Measurements from ENCODE around the gene KRT14. TPM values are rescaled to one million over a fixed set of nuclear protein-coding genes. Genes with fewer than 3 reads are reported as not detected.

The KRT14 gene
- total RNA-seq, 1 experiment from 2014 or later: not detected

- ChIA-PET POLR2A (no interaction called here), CTCF (interaction anchor here (1.7 kb wide), 1 partner anchor 92 kb away, joined by 4 read pairs; no protein-coding TSS in a partner anchor)
- BruUV-seq (replicated peaks): no TSS peak
- Histone ChIP-seq H3K4me3 (ENCODE audit: low read depth, low read length) (no peak overlapping the region), H3K4me1 (peaks cover 8% of the 10 kb centered on the region; the same call in 1 of the 2 replicates), H3K9me3 (no peaks in the 10 kb centered on the region), H3K27me3 (replicated peaks; ENCODE audit: control insufficient read depth, insufficient read depth, low read length) (no peaks in the 10 kb centered on the region), H3K36me3 (ENCODE audit: control insufficient read depth, insufficient read depth, low read length) (no peaks in the 10 kb centered on the region)
- TF ChIP-seq CTCF (IDR thresholded peaks at IDR 0.05; ENCODE audit: insufficient read depth in 1 of 2, low read depth in 1 of 2, low read length in 1 of 2, severe bottlenecking in 1 of 2, unreplicated experiment in 1 of 2): no peak
- peaks cover 18% of the 10 kb centered on the region for H3K4me1 Mint-ChIP-seq (ENCODE audit: low read depth, unreplicated experiment)
- H3K9me3 Mint-ChIP-seq (ENCODE audit: unreplicated experiment): no peaks in the 10 kb centered on the region
- peaks cover 3% of the 10 kb centered on the region for H3K27me3 Mint-ChIP-seq (ENCODE audit: insufficient read depth, unreplicated experiment)
- no peak overlapping the region for H3K4me3 Mint-ChIP-seq (ENCODE audit: unreplicated experiment)
- DNase-seq: no peak
- no peak overlapping the region for H3K27ac Mint-ChIP-seq (ENCODE audit: unreplicated experiment)
- no peaks in the 10 kb centered on the region for H3K36me3 Mint-ChIP-seq (ENCODE audit: insufficient read depth, unreplicated experiment)
- intact Hi-C loops (cut with micrococcal nuclease; ENCODE audit: unreplicated experiment): no loop called here
These were observed 29.8 kb downstream of the KRT14 start for GRCh38 chr17:41556931-41557330.

DNA sequence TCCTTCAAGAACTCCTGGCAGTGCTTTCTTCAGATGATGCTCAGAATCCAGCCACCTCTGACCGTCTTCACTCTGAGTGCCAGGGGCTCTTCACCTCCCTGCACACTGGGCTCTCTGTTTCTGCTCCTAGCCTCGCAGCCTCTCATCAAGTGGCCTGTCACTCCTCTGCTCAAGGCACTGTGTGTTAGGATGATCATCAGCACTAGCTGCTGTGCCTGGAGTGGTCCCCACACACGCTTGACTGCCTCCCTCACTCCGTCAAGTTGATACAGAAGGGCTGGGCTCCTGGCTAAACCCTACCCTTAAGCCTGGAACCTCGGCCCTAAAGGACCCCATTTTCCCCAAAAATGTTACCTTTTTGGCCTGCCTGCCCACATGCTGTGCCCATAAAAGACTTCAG is 30.4 kb downstream of the KRT14 start:
- no peak overlapping the region for H3K4me3 ChIP-seq (ENCODE audit: low read depth, low read length)
- intact Hi-C loops (cut with micrococcal nuclease; ENCODE audit: unreplicated experiment): no loop called here
- no peaks in the 10 kb centered on the region for H3K36me3 ChIP-seq (ENCODE audit: control insufficient read depth, insufficient read depth, low read length)
- Mint-ChIP-seq H3K4me1 (ENCODE audit: low read depth, unreplicated experiment) (peaks cover 18% of the 10 kb centered on the region), H3K36me3 (ENCODE audit: insufficient read depth, unreplicated experiment) (no peaks in the 10 kb centered on the region), H3K27ac (ENCODE audit: unreplicated experiment) (no peak overlapping the region), H3K4me3 (ENCODE audit: unreplicated experiment) (no peak overlapping the region), H3K9me3 (ENCODE audit: unreplicated experiment) (no peaks in the 10 kb centered on the region), H3K27me3 (ENCODE audit: insufficient read depth, unreplicated experiment) (peaks cover 3% of the 10 kb centered on the region)
- ChIA-PET CTCF (no interaction called here), POLR2A (no interaction called here)
- BruUV-seq (replicated peaks): no TSS peak
- no peak for DNase-seq
- no peak for TF ChIP-seq CTCF (IDR thresholded peaks at IDR 0.05; ENCODE audit: insufficient read depth in 1 of 2, low read depth in 1 of 2, low read length in 1 of 2, severe bottlenecking in 1 of 2, unreplicated experiment in 1 of 2)
- peaks cover 8% of the 10 kb centered on the region; the same call in 1 of the 2 replicates for H3K4me1 ChIP-seq
- no peaks in the 10 kb centered on the region for H3K27me3 ChIP-seq (replicated peaks; ENCODE audit: control insufficient read depth, insufficient read depth, low read length)
- H3K9me3 ChIP-seq: no peaks in the 10 kb centered on the region

DNA sequence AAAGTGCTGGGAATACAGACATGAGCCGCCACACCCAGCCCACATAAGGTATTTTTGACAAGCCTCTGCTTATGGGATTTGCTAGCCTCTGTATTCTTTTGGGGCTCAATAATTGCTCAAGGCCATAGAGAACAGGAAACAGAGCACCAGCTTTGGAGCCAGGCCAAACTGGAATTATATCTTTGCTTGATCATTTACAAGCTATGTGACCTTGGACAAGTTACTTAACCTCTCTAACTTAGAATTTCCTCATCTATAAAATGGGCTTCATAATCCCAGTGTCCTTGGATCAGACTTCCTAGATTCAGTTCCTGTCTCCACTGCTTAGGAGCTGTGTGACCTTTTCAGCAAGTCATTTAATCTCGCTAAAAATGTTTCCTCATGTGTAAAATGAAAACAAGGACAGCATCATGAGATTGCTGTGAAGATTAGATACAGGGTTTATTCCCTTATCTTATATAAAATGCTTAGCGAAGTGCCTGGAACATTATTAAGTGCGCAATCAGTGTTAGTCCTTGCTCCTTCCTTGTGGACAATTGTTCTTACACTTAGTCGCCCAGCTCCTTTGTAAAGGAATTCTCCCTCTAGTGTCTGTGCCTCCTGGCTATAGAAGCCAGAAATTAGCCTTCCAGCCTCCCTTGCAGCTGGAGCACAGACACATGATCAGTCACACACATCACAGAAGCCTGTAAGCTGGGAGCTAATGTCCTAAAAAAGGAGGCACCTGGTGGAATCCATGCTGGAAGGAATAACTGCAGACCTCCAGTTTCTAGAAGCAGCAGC is 31.4 kb downstream of the KRT14 start:
- no peak for TF ChIP-seq CTCF (IDR thresholded peaks at IDR 0.05; ENCODE audit: insufficient read depth in 1 of 2, low read depth in 1 of 2, low read length in 1 of 2, severe bottlenecking in 1 of 2, unreplicated experiment in 1 of 2)
- CTCF ChIA-PET: interaction anchor here (1.3 kb wide), 1 partner anchor 33 kb away, joined by 4 read pairs; no protein-coding TSS in a partner anchor

More for the DNA sequence above, 31.4 kb downstream of the KRT14 start:
- intact Hi-C loops (cut with micrococcal nuclease; ENCODE audit: unreplicated experiment): no loop called here
- H3K36me3 ChIP-seq (ENCODE audit: control insufficient read depth, insufficient read depth, low read length): no peaks in the 10 kb centered on the region
- DNase-seq: no peak
- POLR2A ChIA-PET: interaction anchor here (1.0 kb wide), 1 partner anchor 27 kb away, joined by 5 read pairs; the partner anchor contains the start of gene KRT19
- H3K4me1 ChIP-seq: peaks cover 10% of the 10 kb centered on the region; the same call in 1 of the 2 replicates
- peaks cover 19% of the 10 kb centered on the region for H3K4me1 Mint-ChIP-seq (ENCODE audit: low read depth, unreplicated experiment)
- H3K9me3 Mint-ChIP-seq (ENCODE audit: unreplicated experiment): no peaks in the 10 kb centered on the region
- no peak overlapping the region for H3K4me3 Mint-ChIP-seq (ENCODE audit: unreplicated experiment)
- no TSS peak for BruUV-seq (replicated peaks)
- no peaks in the 10 kb centered on the region for H3K36me3 Mint-ChIP-seq (ENCODE audit: insufficient read depth, unreplicated experiment)
- H3K27me3 ChIP-seq (replicated peaks; ENCODE audit: control insufficient read depth, insufficient read depth, low read length): no peaks in the 10 kb centered on the region
- H3K9me3 ChIP-seq: no peaks in the 10 kb centered on the region
- H3K4me3 ChIP-seq (ENCODE audit: low read depth, low read length): no peak overlapping the region
- peaks cover 3% of the 10 kb centered on the region for H3K27me3 Mint-ChIP-seq (ENCODE audit: insufficient read depth, unreplicated experiment)
- H3K27ac Mint-ChIP-seq (ENCODE audit: unreplicated experiment): no peak overlapping the region
